HG03064 (cell line): ENCODE data around the gene ARHGAP12.
"Not testable (repeated sequence)": the region's sequence is repeated elsewhere in the genome, so short reads cannot be mapped to it uniquely, and the experiment has no call there.

Source experiments
- ATAC-seq: cut with Tn5 transposase; IDR thresholded peaks from one replicate; pipeline ENCODE4 v1.9.1; 2021; ENCODE audit warnings: low read depth; ENCODE audit not compliant: unreplicated experiment

The ARHGAP12 gene

GRCh38 chr10:31774299-31774900, 154.2 kb downstream of the ARHGAP12 start:
- no peak for ATAC-seq

- no peak for ATAC-seq
These were observed 154.8 kb downstream of the ARHGAP12 start for GRCh38 chr10:31773749-31774298.

GRCh38 chr10:31771331-31771831, 157.2 kb downstream of the ARHGAP12 start:
- no peak for ATAC-seq

GRCh38 chr10:31770307-31770902, 158.2 kb downstream of the ARHGAP12 start:
- ATAC-seq, result no peak

GRCh38 chr10:31769564-31769963, 159.1 kb downstream of the ARHGAP12 start:
- ATAC-seq, result no peak

GRCh38 chr10:31768935-31769334, 159.7 kb downstream of the ARHGAP12 start:
- not testable (repeated sequence) for ATAC-seq

GRCh38 chr10:31768467-31768866, 160.2 kb downstream of the ARHGAP12 start:
- no peak for ATAC-seq

- ATAC-seq, result no peak
These were observed 163.1 kb downstream of the ARHGAP12 start for GRCh38 chr10:31765541-31765940.

- ATAC-seq, result no peak
These were observed 166.3 kb downstream of the ARHGAP12 start for GRCh38 chr10:31762316-31762715.

GRCh38 chr10:31761156-31761555, 167.5 kb downstream of the ARHGAP12 start:
- ATAC-seq, result no peak

- no peak for ATAC-seq
These were observed 168.0 kb downstream of the ARHGAP12 start for GRCh38 chr10:31760674-31761081.

- peak; percentile 91 for ATAC-seq
These were observed 168.6 kb downstream of the ARHGAP12 start for GRCh38 chr10:31759799-31760626.

GRCh38 chr10:31759124-31759798, 169.4 kb downstream of the ARHGAP12 start:
- no peak for ATAC-seq

- ATAC-seq, result no peak
These were observed 170.1 kb downstream of the ARHGAP12 start for GRCh38 chr10:31758495-31758894.

- no peak for ATAC-seq
These were observed 170.8 kb downstream of the ARHGAP12 start for GRCh38 chr10:31757831-31758230.

- ATAC-seq, result no peak
These were observed 171.2 kb downstream of the ARHGAP12 start for GRCh38 chr10:31757386-31757791.

GRCh38 chr10:31756729-31757110, 171.9 kb downstream of the ARHGAP12 start:
- no peak for ATAC-seq

GRCh38 chr10:31756101-31756728, 172.4 kb downstream of the ARHGAP12 start:
- ATAC-seq, result no peak
